GM19452 (cell line): ENCODE measurements around the gene ATXN3.
A peak's percentile ranks its signal among the peaks of the same experiment; 100 is the strongest.

Experiments used
- ATAC-seq: cut with Tn5 transposase; IDR thresholded peaks from one replicate; pipeline ENCODE4 v1.9.1; 2021; ENCODE audit not compliant: unreplicated experiment

Gene ATXN3

GRCh38 chr14:92106143-92106926 lies at the start of gene ATXN3:
Gene ATXN3 (minus strand): TSS chr14:92106582. CDS start chr14:92106552, 30 bp downstream.
- peak; percentile 87 for ATAC-seq

DNA sequence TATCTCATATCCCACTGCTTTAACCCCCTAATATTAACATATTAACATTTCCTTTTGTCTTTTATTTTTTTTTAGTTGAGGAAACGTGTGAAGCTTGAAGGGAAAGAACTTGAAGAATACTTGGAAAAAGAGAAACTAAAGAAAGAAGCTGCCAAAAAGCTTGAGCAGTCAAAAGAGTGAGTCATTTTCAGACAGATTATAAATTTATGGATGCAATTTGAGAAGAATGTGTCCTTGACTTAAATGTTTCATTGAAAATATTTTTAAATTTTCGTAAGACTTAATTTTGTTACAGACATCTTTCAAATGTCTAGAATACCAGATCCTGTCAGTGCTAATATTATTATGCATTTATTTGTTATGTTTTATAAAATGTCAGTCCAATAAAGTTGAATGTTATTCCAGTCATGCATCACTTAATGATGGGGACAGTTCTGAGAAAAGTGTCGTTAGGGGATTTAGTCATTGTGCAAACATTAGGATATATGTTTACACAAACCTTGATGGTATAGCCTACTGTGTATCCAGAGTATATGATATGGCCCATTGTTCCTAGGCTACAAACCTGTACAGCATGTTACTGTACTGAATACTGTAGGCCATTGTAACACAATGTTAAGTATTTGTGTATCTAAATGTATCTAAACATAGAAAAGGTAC lies 48.0 kb upstream of the ATXN3 start:
- no peak for ATAC-seq

DNA sequence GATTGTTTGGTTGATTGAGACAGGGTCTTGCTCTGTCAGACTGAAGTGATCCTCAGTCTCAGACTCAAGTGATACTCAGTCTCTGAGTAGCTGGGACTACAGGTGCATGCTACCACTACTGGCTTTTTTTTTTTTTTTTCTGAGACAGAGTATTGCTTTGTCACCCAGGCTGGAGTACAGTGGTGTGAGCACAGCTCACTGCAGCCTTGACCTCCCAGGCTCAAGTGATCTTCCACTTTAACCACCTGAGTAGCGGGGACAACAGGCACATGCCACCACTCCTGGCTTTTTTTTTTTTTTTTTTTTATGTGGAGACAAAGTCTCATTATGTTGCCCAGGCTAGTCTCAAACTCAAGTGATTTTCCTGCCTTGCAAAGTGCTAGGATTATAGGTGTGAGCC lies 47.2 kb upstream of the ATXN3 start:
- ATAC-seq: no peak

DNA sequence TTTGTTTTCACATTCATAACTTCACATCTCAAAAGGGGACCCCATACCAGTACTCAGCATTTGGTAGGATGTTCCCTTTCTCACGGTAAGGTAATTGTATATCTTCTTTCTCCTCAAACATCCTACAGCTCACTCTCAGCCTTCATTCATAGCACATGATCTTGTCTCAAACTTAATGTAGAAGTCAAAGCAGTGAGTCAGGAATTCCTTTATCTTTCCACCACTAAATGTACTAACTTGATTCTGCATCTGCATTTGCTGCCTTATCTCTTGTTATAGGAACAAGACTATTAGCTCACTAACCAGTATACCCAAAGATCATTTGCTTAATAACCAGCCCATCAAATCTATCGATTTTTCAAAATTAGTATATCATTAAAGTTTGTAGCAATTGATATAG lies 38.3 kb upstream of the ATXN3 start:
- no peak for ATAC-seq

GRCh38 chr14:92143962-92144361 lies 37.6 kb upstream of the ATXN3 start:
- ATAC-seq: no peak

GRCh38 chr14:92143309-92143708 lies 36.9 kb upstream of the ATXN3 start:
- ATAC-seq: no peak

- no peak for ATAC-seq
Measured at GRCh38 chr14:92135269-92135668, 28.9 kb upstream of the ATXN3 start.

- no peak for ATAC-seq
Measured at GRCh38 chr14:92134456-92134855, 28.1 kb upstream of the ATXN3 start.

GRCh38 chr14:92122761-92123160 lies 16.4 kb upstream of the ATXN3 start:
- no peak for ATAC-seq

- peak; percentile 7 for ATAC-seq
Measured at GRCh38 chr14:92122351-92122677, 15.9 kb upstream of the ATXN3 start.

DNA sequence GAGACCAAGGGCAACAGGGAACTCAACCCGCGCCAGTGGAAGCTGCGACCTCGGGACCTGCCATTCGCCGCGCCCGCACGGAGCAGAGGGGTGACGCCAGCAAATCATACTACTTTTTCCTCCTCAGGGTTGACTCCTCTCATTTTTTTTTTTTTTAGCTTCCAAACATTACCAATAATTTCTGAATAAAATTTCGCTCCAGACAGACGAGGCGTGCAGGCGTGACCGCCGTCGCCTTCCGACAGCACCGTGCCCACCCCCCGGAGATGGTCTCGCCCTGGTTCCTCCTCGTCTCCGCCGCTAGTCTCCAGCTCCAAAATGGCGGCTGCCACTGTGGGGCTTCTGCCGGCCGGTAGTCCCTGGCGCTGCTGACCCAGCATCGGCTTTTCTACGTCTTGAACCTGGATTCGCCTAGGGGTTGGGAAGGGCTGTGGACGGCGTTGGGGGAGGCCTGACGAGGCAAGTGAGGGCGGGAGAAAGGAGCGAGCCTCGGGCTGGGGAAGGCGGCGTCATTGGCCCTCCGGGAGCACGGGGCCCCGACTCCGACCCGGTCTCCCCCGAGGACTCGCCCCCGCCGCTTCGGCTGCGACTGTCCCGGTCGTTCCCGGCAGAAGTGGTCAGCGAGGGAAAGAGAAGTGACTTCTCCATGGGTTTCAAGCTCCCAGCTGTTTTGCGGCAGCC lies 15.4 kb upstream of the ATXN3 start, which contains the start of the genes CPSF2 and NDUFB1:
TSS of gene CPSF2 (plus strand) at position 300 of the 681 bp plus-strand sequence. CDS start 9,016 bp downstream, outside the sequence.
TSS of gene NDUFB1 (minus strand) at position 37 of the 681 bp plus-strand sequence. CDS start 4,069 bp downstream, outside the sequence.
- peak; percentile 84 for ATAC-seq

- ATAC-seq: peak; percentile 9
Measured at GRCh38 chr14:92121207-92121669, 14.9 kb upstream of the ATXN3 start.

DNA sequence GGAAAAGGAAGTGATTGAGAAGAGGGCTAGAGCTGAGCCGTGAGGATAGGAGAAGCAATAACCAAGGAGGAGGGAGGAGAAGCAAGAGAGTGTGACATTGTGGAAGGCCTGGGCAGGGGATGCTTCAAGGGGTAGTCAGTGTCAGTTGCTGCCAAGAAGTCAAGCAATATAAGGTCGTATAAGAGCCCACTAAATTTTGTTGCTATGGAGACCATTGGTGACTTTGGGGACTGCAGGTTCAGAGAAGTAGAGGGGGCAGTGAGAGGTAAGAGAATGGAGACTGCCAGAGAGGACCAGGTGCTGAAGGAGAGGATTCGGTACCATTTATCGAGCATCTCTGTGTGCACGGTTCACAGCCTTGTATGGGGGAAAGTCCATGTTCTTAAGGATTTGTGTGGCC lies 3.1 kb upstream of the ATXN3 start:
- no peak for ATAC-seq

- ATAC-seq: no peak
Measured at GRCh38 chr14:92108345-92109254, 2.2 kb upstream of the ATXN3 start.

DNA sequence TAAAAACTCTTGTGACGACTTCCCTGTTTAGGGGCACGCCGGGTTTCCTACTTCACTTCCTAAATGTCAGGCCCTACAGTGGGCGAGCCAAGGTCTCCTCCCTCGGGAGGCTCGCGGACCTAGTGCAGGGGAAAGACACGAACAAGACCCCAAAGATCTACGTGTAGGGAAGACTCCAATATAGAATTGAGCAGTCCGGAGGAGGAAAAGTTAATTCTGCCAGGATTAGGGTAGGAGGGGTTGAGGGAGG lies 564 bp downstream of the ATXN3 start:
- ATAC-seq: peak; percentile 14

- ATAC-seq: no peak
Measured at GRCh38 chr14:92105073-92105892, 1.1 kb downstream of the ATXN3 start.

GRCh38 chr14:92103363-92103989 lies 2.9 kb downstream of the ATXN3 start:
- ATAC-seq: no peak

GRCh38 chr14:92099802-92100201 lies 6.6 kb downstream of the ATXN3 start:
- ATAC-seq: no peak

DNA sequence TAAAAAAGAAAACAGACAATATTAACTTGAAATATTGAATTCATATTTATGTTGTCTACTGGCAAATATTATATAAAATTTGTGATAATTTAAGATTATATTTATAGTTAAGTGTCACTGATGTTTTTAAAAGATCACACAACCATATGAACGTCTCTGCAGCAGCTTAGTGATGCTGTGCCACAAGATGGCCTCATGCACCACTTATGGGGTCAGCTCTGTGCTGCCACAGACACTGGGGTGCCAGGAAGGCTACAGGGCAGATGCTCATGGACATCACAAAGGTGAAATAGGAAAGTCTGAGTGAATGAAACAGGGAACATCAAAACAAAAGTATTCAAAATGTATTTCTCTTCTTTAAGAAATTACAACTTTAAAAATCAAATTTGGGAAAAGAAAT lies 13.1 kb downstream of the ATXN3 start:
- no peak for ATAC-seq

DNA sequence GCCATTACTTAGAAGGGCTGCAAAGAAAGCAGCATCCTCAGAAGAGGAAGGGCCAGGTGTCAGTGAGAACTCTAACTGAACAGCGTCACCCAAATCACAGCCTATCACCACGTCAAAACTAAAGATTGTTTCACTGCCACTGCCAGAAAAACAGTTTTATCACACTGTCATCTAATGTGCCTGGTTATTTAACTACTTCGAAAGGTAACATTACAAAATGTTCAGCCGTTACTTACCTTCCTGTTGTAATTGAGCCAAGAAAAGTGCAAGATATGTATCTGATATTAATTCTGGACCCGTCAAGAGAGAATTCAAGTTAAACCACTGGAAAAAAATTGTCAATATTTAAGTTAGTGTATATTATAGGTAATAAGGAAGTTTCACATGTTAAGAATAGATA lies 17.9 kb downstream of the ATXN3 start:
- no peak for ATAC-seq
